ENCODE data around the gene MMP23B.

- TF ChIP-seq CTCF (IDR thresholded peaks at IDR 0.05) (no peak), POLR2A (IDR thresholded peaks at IDR 0.05) (no peak)
Measured at GRCh38 chr1:1610796-1611195, 21.2 kb upstream of the MMP23B start.

All from stomach (tissue), 4 donors.